ES-I3 (cell line): ENCODE results near the gene TMA7B.

Experiments used
- H3K36me3 ChIP-seq: 2 replicates; pipeline ENCODE4 v1.6.1; 2013; ENCODE audit warnings: mild to moderate bottlenecking, low read length, control low read depth, moderate library complexity; ENCODE audit not compliant: insufficient read depth
- H3K4me1 ChIP-seq: 2 replicates; pipeline ENCODE4 v1.6.1; 2013; ENCODE audit warnings: mild to moderate bottlenecking, control low read depth, low read length; ENCODE audit not compliant: insufficient read depth
- H3K9ac ChIP-seq: 2 replicates; pipeline ENCODE4 v1.6.1; 2013; ENCODE audit warnings: low read depth, mild to moderate bottlenecking, low read length, moderate library complexity
- H3K9me3 ChIP-seq: 2 replicates; pipeline ENCODE4 v1.6.1; 2013; ENCODE audit warnings: mild to moderate bottlenecking, low read length, moderate library complexity; ENCODE audit not compliant: control insufficient read depth, insufficient read depth

Gene TMA7B

DNA sequence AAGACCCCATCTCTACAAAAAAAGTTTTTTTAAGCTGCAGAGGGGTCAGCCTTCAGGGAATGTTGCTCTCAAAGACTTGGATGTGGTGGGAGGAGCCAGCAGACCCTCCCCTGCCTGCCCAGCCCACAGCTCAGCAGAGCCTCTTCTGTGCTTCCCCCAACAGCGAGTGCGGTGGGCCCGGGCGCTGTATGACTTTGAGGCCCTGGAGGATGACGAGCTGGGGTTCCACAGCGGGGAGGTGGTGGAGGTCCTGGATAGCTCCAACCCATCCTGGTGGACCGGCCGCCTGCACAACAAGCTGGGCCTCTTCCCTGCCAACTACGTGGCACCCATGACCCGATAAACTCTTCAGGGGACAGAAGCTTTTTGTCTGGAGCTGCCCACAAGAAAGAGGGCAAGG, 10.5 kb downstream of the TMA7B start:
- Histone ChIP-seq H3K4me1 (no peaks in the 10 kb centered on the region), H3K9ac (no peak overlapping the region), H3K36me3 (no peaks in the 10 kb centered on the region), H3K9me3 (no peaks in the 10 kb centered on the region)

DNA sequence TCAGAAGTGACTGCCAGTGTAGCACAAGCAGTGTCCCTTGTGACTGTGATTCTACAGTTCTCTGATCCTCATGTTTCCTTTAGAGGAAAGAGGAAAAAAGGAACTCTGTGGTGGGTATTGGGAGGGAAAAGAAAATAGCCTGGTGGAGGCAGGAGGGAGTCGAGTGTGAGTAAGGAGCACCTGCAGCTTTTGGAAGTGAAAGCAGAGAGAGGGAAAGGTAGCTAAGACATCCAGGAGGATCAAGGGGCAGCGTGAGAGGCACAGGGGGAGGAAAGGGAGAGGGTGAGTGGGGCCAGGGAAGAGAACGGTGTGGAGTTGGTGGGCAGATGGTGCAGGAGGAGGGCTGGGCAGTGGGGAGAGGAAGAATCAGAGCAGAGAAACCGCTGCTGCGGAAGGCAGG, 12.4 kb downstream of the TMA7B start:
- H3K9me3 ChIP-seq, result no peaks in the 10 kb centered on the region
- no peaks in the 10 kb centered on the region for H3K4me1 ChIP-seq
- H3K36me3 ChIP-seq, result no peaks in the 10 kb centered on the region
- no peak overlapping the region for H3K9ac ChIP-seq

DNA sequence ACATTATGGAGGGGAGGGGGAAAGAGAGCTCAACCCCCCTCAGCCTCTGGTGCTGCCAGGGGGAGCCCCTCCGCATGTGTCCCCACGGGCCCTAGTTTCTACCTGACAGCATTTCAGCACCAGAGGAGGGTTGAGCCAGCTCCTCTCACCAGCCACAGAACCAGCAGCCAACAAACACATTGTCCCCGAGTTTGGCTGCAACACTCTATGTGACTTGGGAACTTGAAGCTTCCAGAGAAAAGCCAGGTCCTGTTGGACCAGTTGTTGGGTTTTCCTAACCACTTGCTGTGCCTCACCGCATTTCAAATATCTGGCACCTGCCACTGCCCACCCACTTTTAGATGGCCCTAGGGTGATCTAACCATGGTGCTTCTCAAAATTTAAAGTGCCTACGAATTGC, 13.5 kb downstream of the TMA7B start:
- H3K4me1 ChIP-seq, result no peaks in the 10 kb centered on the region
- H3K36me3 ChIP-seq, result no peaks in the 10 kb centered on the region
- H3K9ac ChIP-seq, result no peak overlapping the region
- H3K9me3 ChIP-seq, result no peaks in the 10 kb centered on the region

GRCh38 chr22:39974065-39974464, 13.9 kb downstream of the TMA7B start:
- no peaks in the 10 kb centered on the region for H3K36me3 ChIP-seq

GRCh38 chr22:39979048-39979447, 18.9 kb downstream of the TMA7B start:
- Histone ChIP-seq H3K9me3 (no peaks in the 10 kb centered on the region), H3K4me1 (no peaks in the 10 kb centered on the region), H3K9ac (no peak overlapping the region), H3K36me3 (no peaks in the 10 kb centered on the region)

More at GRCh38 chr22:39974065-39974464, 13.9 kb downstream of the TMA7B start:
- Histone ChIP-seq H3K9ac (no peak overlapping the region), H3K9me3 (no peaks in the 10 kb centered on the region), H3K4me1 (no peaks in the 10 kb centered on the region)

DNA sequence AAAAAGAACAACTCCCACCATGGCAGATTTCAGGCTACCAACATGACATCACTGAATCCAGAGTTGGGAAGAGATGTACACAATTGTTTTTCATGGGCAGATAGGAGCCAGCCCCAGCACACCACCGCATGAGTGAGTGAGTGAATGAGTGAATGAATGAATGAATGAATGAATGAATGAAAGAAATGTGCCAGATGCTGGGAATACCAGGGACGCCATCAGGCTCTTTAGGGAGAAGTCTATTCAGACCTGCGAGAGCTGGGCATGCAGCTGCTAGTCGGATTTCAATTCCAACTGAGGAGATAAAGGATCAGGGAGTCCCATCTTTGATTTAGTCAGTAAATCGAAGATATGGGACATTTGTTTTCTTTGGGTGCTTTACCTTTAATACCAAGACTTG, 19.3 kb downstream of the TMA7B start:
- Histone ChIP-seq H3K9me3 (no peaks in the 10 kb centered on the region), H3K36me3 (no peaks in the 10 kb centered on the region), H3K4me1 (no peaks in the 10 kb centered on the region), H3K9ac (no peak overlapping the region)

DNA sequence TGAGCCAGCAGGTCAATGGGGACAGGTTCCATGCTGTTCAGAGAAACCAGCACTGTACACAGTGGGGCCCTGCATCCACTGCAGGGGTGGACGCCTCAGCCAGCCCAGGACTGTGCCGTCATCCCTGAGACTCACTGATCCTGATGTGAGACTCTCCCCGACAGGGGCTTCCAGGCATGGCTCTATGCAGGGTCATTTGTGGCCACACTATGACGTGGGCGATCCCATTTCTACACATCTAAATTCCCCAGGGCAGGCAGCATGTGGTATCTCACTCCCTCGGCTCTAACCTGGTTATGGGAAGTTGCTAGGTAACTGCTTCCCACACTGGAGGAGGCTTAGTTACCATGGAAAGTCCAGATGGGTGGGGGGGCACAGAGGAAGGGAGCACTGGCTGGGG, 20.4 kb downstream of the TMA7B start:
- no peak overlapping the region for H3K9ac ChIP-seq

GRCh38 chr22:39983346-39983745, 23.1 kb downstream of the TMA7B start:
- no peaks in the 10 kb centered on the region for H3K9me3 ChIP-seq

More for the DNA sequence above, 20.4 kb downstream of the TMA7B start:
- Histone ChIP-seq H3K4me1 (no peaks in the 10 kb centered on the region), H3K36me3 (no peaks in the 10 kb centered on the region), H3K9me3 (no peaks in the 10 kb centered on the region)

GRCh38 chr22:39984006-39984405, 23.8 kb downstream of the TMA7B start:
- H3K9ac ChIP-seq, result no peak overlapping the region
- no peaks in the 10 kb centered on the region for H3K4me1 ChIP-seq
- H3K36me3 ChIP-seq, result no peaks in the 10 kb centered on the region
- H3K9me3 ChIP-seq, result no peaks in the 10 kb centered on the region

More at GRCh38 chr22:39983346-39983745, 23.1 kb downstream of the TMA7B start:
- Histone ChIP-seq H3K4me1 (no peaks in the 10 kb centered on the region), H3K9ac (no peak overlapping the region), H3K36me3 (no peaks in the 10 kb centered on the region)

- Histone ChIP-seq H3K4me1 (no peaks in the 10 kb centered on the region), H3K9ac (no peak overlapping the region), H3K9me3 (no peaks in the 10 kb centered on the region), H3K36me3 (no peaks in the 10 kb centered on the region)
Measured at GRCh38 chr22:39984746-39985145, 24.5 kb downstream of the TMA7B start.

DNA sequence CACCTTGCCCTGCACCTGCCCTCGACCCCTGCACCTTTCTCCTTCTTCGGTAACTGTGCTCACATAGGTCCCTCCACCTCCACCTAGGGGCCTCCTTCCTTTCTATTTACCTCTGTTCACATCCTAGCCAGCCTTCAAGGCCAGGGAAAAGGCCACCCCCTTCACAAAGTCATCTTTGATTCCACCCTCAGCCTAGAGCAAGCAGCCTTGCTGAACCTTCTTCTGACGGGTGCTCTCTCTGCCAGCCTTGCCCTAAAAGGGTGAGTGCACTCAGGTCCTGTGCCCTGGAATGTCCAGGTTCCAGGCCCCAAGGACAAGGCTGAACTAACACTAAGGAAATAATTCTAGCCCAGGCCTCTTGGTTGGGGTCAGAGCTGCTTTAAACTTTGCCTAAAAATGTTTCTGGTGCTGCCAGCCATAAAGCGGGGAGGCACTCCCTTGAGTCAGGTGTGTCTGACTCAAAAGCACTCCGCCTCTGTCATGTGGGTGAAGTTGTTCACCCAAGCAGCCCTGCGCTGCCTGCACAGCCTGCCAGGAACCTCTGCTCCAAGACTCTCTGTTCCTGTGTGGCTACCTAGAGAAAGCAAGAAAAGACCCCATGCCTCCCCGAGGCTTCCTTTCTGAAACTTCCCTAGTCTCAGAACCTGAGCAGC, 25.3 kb downstream of the TMA7B start:
- no peak overlapping the region for H3K9ac ChIP-seq
- no peaks in the 10 kb centered on the region for H3K9me3 ChIP-seq

GRCh38 chr22:39988386-39989114, 28.4 kb downstream of the TMA7B start:
- H3K36me3 ChIP-seq, result no peaks in the 10 kb centered on the region

More for the DNA sequence above, 25.3 kb downstream of the TMA7B start:
- Histone ChIP-seq H3K36me3 (no peaks in the 10 kb centered on the region), H3K4me1 (no peaks in the 10 kb centered on the region)

GRCh38 chr22:39989633-39990032, 29.4 kb downstream of the TMA7B start:
- Histone ChIP-seq H3K9me3 (no peaks in the 10 kb centered on the region), H3K36me3 (no peaks in the 10 kb centered on the region), H3K9ac (no peak overlapping the region), H3K4me1 (no peaks in the 10 kb centered on the region)

More at GRCh38 chr22:39988386-39989114, 28.4 kb downstream of the TMA7B start:
- Histone ChIP-seq H3K9ac (no peak overlapping the region), H3K9me3 (no peaks in the 10 kb centered on the region), H3K4me1 (no peaks in the 10 kb centered on the region)

DNA sequence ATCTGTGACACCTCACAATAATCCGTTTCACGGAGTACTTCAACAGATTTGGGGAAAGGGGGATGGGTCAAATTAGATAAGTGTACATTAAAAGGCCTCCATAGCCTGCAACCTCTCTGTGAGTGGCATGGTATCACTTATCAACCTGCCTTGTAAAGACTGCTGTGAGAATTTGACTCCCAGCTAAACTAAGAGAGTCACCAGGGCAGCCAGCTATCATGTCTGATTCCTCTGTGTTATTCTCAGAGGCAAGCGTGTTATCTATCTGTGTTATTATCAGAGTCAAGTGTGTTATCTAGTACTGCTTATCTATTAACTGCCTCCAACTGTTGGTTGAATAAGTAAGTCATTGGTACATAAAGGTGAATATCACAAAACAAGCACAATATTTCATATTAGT, 30.5 kb downstream of the TMA7B start:
- Histone ChIP-seq H3K4me1 (no peaks in the 10 kb centered on the region), H3K9me3 (no peaks in the 10 kb centered on the region), H3K36me3 (no peaks in the 10 kb centered on the region), H3K9ac (no peak overlapping the region)
